Activated naive CD4-positive, alpha-beta T cell treated with anti-CD3 and anti-CD28 coated beads for 36 hours (primary cell): Measurements from ENCODE around the gene GPR85. TPM values are rescaled to one million over a fixed set of nuclear protein-coding genes. Genes with fewer than 3 reads are reported as not detected.

ENCODE experiments used
- total RNA-seq, 2 experiments: library from RNA; stranded (reverse); gene quantifications; one replicate each; pipeline ENCODE4 v1.2.3, GENCODE V29; 2021

The GPR85 gene
- total RNA-seq, 2 experiments from 2014 or later: not detected

Other genes with a start within 250 kb of the GPR85 start
- gene SMIM30, start 31.7 kb upstream of the GPR85 start, total RNA-seq: 10 to 100 TPM; 40.1 to 41.2 TPM